ENCODE measurements around the gene FDX2. TPM values are rescaled to one million over a fixed set of nuclear protein-coding genes. Genes with fewer than 3 reads are reported as not detected.
"Not testable (repeated sequence)": the region's sequence is repeated elsewhere in the genome, so short reads cannot be mapped to it uniquely, and the experiment has no call there.

The FDX2 gene
- total RNA-seq, 1 donor from 2014 or later, result 16.0 TPM

- Mint-ChIP-seq H3K27ac (ENCODE audit: unreplicated experiment) (no peak overlapping the region), H3K36me3 (ENCODE audit: unreplicated experiment) (no peaks in the 10 kb centered on the region), H3K9me3 (ENCODE audit: unreplicated experiment) (peaks cover 5% of the 10 kb centered on the region), H3K4me3 (ENCODE audit: unreplicated experiment) (no peak overlapping the region), H3K27me3 (ENCODE audit: unreplicated experiment) (peaks cover 11% of the 10 kb centered on the region), H3K4me1 (ENCODE audit: low read depth, unreplicated experiment) (no peaks in the 10 kb centered on the region)
- TF ChIP-seq, protein P1, sequence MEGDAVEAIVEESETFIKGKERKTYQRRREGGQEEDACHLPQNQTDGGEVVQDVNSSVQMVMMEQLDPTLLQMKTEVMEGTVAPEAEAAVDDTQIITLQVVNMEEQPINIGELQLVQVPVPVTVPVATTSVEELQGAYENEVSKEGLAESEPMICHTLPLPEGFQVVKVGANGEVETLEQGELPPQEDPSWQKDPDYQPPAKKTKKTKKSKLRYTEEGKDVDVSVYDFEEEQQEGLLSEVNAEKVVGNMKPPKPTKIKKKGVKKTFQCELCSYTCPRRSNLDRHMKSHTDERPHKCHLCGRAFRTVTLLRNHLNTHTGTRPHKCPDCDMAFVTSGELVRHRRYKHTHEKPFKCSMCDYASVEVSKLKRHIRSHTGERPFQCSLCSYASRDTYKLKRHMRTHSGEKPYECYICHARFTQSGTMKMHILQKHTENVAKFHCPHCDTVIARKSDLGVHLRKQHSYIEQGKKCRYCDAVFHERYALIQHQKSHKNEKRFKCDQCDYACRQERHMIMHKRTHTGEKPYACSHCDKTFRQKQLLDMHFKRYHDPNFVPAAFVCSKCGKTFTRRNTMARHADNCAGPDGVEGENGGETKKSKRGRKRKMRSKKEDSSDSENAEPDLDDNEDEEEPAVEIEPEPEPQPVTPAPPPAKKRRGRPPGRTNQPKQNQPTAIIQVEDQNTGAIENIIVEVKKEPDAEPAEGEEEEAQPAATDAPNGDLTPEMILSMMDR (IDR thresholded peaks at IDR 0.05; ENCODE audit: partially characterized antibody, unreplicated experiment), result no peak
- no peak for DNase-seq
Observed at GRCh38 chr19:10283301-10284064, 32.3 kb downstream of the FDX2 start.

GRCh38 chr19:10282043-10282442 lies 33.8 kb downstream of the FDX2 start:
- not testable (repeated sequence) for H3K9me3 Mint-ChIP-seq (ENCODE audit: unreplicated experiment); DNase-seq; H3K27ac Mint-ChIP-seq (ENCODE audit: unreplicated experiment); H3K4me3 Mint-ChIP-seq (ENCODE audit: unreplicated experiment); H3K36me3 Mint-ChIP-seq (ENCODE audit: unreplicated experiment); H3K4me1 Mint-ChIP-seq (ENCODE audit: low read depth, unreplicated experiment); H3K27me3 Mint-ChIP-seq (ENCODE audit: unreplicated experiment)

DNA sequence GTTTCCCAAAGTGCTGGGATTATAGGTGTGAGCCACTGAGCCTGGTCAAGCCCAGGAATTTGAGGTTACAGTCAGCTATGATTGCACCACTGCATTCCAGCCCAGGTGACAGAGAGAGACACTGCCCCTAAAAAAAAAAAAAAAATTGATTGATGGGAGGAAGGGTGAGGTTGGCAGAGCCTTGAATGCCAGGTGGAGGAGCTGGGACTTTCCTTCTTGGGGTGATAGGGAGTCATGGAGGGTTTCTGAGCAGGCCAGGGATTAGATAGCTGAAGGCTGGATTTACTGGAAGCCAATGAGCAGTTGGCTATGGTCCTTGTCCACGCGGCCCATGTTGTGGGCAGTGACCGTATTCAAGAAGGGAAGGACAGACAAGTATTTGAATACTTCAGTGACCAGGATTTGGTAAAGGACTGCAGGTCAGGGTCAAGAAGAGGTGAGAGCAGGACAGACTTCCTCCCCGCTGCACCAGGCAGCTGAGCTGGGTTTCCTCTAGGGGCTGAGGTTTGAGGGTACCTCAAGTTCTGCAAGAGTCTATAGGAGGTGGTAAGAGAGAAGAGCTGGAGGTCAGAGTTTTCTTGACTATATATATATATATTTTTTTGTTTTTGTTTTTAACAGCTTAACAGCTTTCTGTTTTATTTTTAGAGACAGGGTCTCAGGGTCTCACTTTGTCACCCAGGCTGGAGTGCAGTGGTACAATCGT lies 35.9 kb downstream of the FDX2 start:
- peaks cover 3% of the 10 kb centered on the region for H3K27me3 Mint-ChIP-seq (ENCODE audit: unreplicated experiment)
- H3K9me3 Mint-ChIP-seq (ENCODE audit: unreplicated experiment), result no peaks in the 10 kb centered on the region
- TF ChIP-seq, protein P1 (IDR thresholded peaks at IDR 0.05; ENCODE audit: partially characterized antibody, unreplicated experiment), result no peak
- H3K4me1 Mint-ChIP-seq (ENCODE audit: low read depth, unreplicated experiment), result no peaks in the 10 kb centered on the region
- no peak overlapping the region for H3K27ac Mint-ChIP-seq (ENCODE audit: unreplicated experiment)
- H3K36me3 Mint-ChIP-seq (ENCODE audit: unreplicated experiment), result no peaks in the 10 kb centered on the region
- no peak overlapping the region for H3K4me3 Mint-ChIP-seq (ENCODE audit: unreplicated experiment)
- DNase-seq, result no peak

DNA sequence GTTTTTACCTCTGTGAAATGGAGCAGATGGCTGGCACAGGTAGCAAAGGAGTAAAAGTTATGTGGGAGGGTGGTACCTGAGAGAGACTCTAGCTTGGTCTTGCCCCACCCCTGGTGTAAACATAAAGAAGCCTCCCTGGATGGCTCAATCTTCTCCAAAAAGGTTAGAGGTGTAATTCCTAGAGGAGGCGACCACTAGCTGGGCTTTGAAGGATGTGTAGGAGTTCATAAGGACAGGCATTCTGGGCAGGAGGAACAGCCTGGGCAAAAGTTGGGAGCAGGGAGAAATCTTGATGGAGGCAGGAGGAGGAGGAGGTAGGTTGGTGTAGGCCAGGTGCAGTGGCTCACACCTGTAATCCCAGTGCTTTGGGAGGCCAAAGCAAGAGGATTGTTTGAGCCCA lies 36.9 kb downstream of the FDX2 start:
- Mint-ChIP-seq H3K27me3 (ENCODE audit: unreplicated experiment) (peaks cover 6% of the 10 kb centered on the region), H3K36me3 (ENCODE audit: unreplicated experiment) (no peaks in the 10 kb centered on the region), H3K4me1 (ENCODE audit: low read depth, unreplicated experiment) (no peaks in the 10 kb centered on the region), H3K4me3 (ENCODE audit: unreplicated experiment) (no peak overlapping the region), H3K9me3 (ENCODE audit: unreplicated experiment) (no peaks in the 10 kb centered on the region), H3K27ac (ENCODE audit: unreplicated experiment) (no peak overlapping the region)
- DNase-seq, result no peak
- TF ChIP-seq, protein P1 (IDR thresholded peaks at IDR 0.05; ENCODE audit: partially characterized antibody, unreplicated experiment), result no peak

DNA sequence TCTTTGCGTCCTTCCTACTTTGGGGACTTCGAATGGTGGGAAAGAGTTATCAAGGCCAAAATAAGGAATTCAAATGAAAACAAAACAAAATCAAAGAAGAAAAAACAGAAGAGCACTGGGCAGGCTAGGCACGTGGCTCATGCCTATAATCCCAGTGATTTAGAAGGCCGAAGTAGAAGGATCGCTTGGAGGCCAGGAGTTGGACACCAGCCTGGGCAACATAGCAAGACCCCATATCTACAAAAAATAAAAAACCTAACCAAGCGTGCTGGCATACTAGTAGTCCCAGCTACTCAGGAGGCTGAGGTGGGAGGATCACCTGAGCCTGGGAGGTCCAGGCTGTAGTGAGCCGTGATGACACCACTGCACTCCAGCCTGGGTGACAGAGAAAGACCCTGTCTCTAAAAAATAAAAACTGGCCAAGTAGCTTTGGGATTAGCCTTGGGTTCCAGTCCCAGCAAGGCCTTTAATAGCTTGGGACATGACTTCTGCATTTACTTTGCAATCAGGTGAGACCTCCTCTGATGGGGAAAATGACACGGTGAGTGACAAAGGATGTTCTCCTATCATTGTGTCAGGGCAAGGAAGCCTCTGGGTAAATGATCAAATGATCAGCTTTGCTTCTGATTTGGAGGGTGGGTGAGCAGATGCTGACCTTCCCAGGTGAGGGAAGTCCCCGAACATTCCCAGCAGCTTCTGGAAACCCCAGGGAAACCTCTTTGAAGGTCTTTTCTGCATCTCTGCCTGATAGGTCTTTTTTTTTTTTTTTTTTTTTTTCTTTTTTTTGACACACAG lies 37.8 kb downstream of the FDX2 start:
- Mint-ChIP-seq H3K4me3 (ENCODE audit: unreplicated experiment) (no peak overlapping the region), H3K36me3 (ENCODE audit: unreplicated experiment) (no peaks in the 10 kb centered on the region), H3K4me1 (ENCODE audit: low read depth, unreplicated experiment) (no peaks in the 10 kb centered on the region), H3K27me3 (ENCODE audit: unreplicated experiment) (peaks cover 6% of the 10 kb centered on the region), H3K27ac (ENCODE audit: unreplicated experiment) (no peak overlapping the region), H3K9me3 (ENCODE audit: unreplicated experiment) (no peaks in the 10 kb centered on the region)
- TF ChIP-seq, protein P1 (IDR thresholded peaks at IDR 0.05; ENCODE audit: partially characterized antibody, unreplicated experiment), result no peak
- DNase-seq, result no peak

All from glutamatergic neuron (in vitro differentiated cells).